Measurements from ENCODE around the gene PRKAG1. TPM values are rescaled to one million over a fixed set of nuclear protein-coding genes. Genes with fewer than 3 reads are reported as not detected.

PRKAG1 gene
- total RNA-seq, 1 experiment from 2014 or later: 51.1 TPM

- H3K36me3 ChIP-seq (replicated peaks; ENCODE audit: control insufficient read depth, insufficient read depth, low read length): peaks cover 52% of the 10 kb centered on the region
- no peak for DNase-seq
- H3K27me3 ChIP-seq (ENCODE audit: control insufficient read depth, insufficient read depth, low read length): no peaks in the 10 kb centered on the region
- no peak overlapping the region for H3K4me3 ChIP-seq (ENCODE audit: insufficient read depth, low read depth, low read length)
Measured at GRCh38 chr12:49054096-49054495, 35.5 kb upstream of the PRKAG1 start.

GRCh38 chr12:49052451-49053208 lies 34.1 kb upstream of the PRKAG1 start:
- H3K27me3 ChIP-seq (ENCODE audit: control insufficient read depth, insufficient read depth, low read length): no peaks in the 10 kb centered on the region
- no peak for DNase-seq
- H3K4me3 ChIP-seq (ENCODE audit: insufficient read depth, low read depth, low read length): no peak overlapping the region
- H3K36me3 ChIP-seq (replicated peaks; ENCODE audit: control insufficient read depth, insufficient read depth, low read length): peaks cover 66% of the 10 kb centered on the region

- no peak for DNase-seq
- Histone ChIP-seq H3K27me3 (ENCODE audit: control insufficient read depth, insufficient read depth, low read length) (no peaks in the 10 kb centered on the region), H3K36me3 (replicated peaks; ENCODE audit: control insufficient read depth, insufficient read depth, low read length) (peaks cover 70% of the 10 kb centered on the region), H3K4me3 (ENCODE audit: insufficient read depth, low read depth, low read length) (no peak overlapping the region)
Measured at GRCh38 chr12:49051777-49052438, 33.3 kb upstream of the PRKAG1 start.

DNA sequence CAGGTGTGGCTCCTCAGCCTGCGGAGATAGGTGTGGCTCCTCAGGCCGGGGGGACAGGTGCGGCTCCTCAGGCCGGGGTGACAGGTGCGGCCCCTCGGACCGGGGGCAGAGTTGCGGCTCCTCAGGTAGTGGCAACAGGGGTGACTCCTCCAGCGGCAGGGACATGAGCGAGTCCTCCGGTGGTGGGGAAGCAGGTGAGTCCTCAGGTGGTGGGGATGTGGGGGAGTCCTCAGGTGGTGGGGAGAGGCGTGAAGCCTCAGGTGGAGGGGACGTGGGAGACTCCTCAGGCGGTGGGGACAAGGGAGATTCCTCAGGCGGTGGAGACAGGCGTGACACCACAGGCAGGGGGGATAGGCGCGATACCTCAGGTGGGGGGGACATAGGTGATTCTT lies 32.8 kb upstream of the PRKAG1 start:
- no peak for DNase-seq
- Histone ChIP-seq H3K4me3 (ENCODE audit: insufficient read depth, low read depth, low read length) (no peak overlapping the region), H3K36me3 (replicated peaks; ENCODE audit: control insufficient read depth, insufficient read depth, low read length) (peaks cover 70% of the 10 kb centered on the region)

GRCh38 chr12:49050507-49051372 lies 32.2 kb upstream of the PRKAG1 start:
- H3K36me3 ChIP-seq (replicated peaks; ENCODE audit: control insufficient read depth, insufficient read depth, low read length): peaks cover 76% of the 10 kb centered on the region
- no peaks in the 10 kb centered on the region for H3K27me3 ChIP-seq (ENCODE audit: control insufficient read depth, insufficient read depth, low read length)
- H3K4me3 ChIP-seq (ENCODE audit: insufficient read depth, low read depth, low read length): no peak overlapping the region
- no peak for DNase-seq

More for the DNA sequence above, 32.8 kb upstream of the PRKAG1 start:
- no peaks in the 10 kb centered on the region for H3K27me3 ChIP-seq (ENCODE audit: control insufficient read depth, insufficient read depth, low read length)

GRCh38 chr12:49049566-49050224 lies 31.1 kb upstream of the PRKAG1 start:
- Histone ChIP-seq H3K36me3 (replicated peaks; ENCODE audit: control insufficient read depth, insufficient read depth, low read length) (peaks cover 80% of the 10 kb centered on the region), H3K4me3 (ENCODE audit: insufficient read depth, low read depth, low read length) (no peak overlapping the region), H3K27me3 (ENCODE audit: control insufficient read depth, insufficient read depth, low read length) (no peaks in the 10 kb centered on the region)
- DNase-seq: no peak

DNA sequence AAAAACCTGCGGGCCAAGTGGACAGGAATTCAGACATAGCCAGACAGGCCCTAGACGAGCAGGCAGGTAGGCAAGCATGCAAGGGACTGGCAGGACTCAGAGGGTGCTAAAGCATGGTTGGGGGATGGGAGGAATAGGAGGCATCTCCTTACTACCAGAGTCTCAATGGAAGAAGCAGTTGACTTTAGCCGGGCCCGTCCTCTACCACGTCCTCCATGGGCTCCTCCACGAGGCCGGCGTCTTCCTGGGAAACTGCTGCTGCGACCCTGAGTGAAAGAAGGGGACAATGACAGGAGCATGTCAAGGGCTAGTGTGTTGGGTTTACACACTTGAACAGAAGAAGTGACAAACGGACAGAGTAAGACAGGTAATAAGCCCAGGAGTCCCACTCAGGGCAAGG lies 30.4 kb upstream of the PRKAG1 start:
- Histone ChIP-seq H3K4me3 (ENCODE audit: insufficient read depth, low read depth, low read length) (no peak overlapping the region), H3K36me3 (replicated peaks; ENCODE audit: control insufficient read depth, insufficient read depth, low read length) (peaks cover 78% of the 10 kb centered on the region), H3K27me3 (ENCODE audit: control insufficient read depth, insufficient read depth, low read length) (no peaks in the 10 kb centered on the region)
- DNase-seq: no peak

DNA sequence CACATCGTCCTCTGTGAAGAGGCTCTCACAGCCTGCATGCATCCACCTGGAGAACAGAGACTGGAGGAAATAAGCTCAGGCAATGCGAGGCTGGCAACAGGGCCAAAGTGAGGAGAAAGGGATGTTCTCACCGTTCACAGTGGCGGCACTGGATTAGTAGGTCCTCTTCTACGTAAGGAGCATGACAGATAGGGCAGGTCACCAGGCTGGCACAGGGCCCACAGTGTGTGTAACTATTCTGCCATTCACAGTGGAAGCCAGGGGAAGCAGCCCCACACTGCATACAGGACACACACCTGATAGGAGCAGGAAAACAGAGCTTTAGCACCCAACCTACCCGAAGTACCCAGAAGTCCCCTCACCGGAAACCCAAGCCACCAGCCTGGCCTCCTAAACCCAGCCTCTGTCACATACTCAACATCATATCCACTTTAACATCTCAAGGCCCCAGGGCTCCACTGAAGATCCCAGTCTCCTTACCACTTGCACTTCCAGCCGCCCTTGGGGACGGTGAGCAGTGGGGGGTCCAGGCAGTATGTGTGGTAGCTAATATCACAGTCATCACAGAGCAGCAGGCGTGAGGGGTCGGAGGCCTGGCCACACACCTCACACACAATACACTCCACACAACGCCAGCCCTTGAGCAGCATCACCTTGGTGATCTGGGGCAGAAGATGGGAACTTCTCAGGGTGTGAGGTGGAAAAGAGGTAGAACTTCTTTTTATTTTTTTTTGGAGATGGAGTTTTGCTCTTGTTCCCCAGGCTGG lies 27.7 kb upstream of the PRKAG1 start:
- Histone ChIP-seq H3K4me3 (ENCODE audit: insufficient read depth, low read depth, low read length) (no peak overlapping the region), H3K27me3 (ENCODE audit: control insufficient read depth, insufficient read depth, low read length) (no peaks in the 10 kb centered on the region), H3K36me3 (replicated peaks; ENCODE audit: control insufficient read depth, insufficient read depth, low read length) (peaks cover 81% of the 10 kb centered on the region)
- DNase-seq: no peak

DNA sequence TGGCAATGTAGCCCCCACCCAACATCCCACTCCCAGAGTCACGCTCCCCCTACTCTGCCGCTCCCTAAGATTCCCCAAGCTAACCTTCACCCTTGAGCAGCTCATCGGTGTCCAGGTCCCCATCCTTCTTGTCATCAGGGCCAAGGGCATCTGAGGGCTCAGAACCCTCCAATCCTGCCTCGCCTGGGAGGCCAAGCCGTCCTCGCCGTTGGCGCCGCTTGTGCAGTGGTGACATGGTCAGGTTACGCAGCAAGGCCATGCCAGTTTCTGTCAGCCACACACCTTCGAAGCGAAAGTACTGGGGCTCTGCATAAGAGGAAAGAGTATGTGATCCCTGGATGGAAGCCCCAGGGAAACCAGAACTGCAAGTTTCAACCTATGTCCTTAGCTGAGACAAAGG lies 26.1 kb upstream of the PRKAG1 start:
- peaks cover 72% of the 10 kb centered on the region for H3K36me3 ChIP-seq (replicated peaks; ENCODE audit: control insufficient read depth, insufficient read depth, low read length)
- H3K4me3 ChIP-seq (ENCODE audit: insufficient read depth, low read depth, low read length): no peak overlapping the region

GRCh38 chr12:49043856-49044258 lies 25.3 kb upstream of the PRKAG1 start:
- DNase-seq: peak; percentile 95
- Histone ChIP-seq H3K27me3 (ENCODE audit: control insufficient read depth, insufficient read depth, low read length) (no peaks in the 10 kb centered on the region), H3K4me3 (ENCODE audit: insufficient read depth, low read depth, low read length) (no peak overlapping the region), H3K36me3 (replicated peaks; ENCODE audit: control insufficient read depth, insufficient read depth, low read length) (peaks cover 72% of the 10 kb centered on the region)

More for the DNA sequence above, 26.1 kb upstream of the PRKAG1 start:
- H3K27me3 ChIP-seq (ENCODE audit: control insufficient read depth, insufficient read depth, low read length): no peaks in the 10 kb centered on the region
- no peak for DNase-seq

GRCh38 chr12:49043241-49043640 lies 24.7 kb upstream of the PRKAG1 start:
- H3K27me3 ChIP-seq (ENCODE audit: control insufficient read depth, insufficient read depth, low read length): no peaks in the 10 kb centered on the region
- H3K4me3 ChIP-seq (ENCODE audit: insufficient read depth, low read depth, low read length): no peak overlapping the region
- peaks cover 70% of the 10 kb centered on the region for H3K36me3 ChIP-seq (replicated peaks; ENCODE audit: control insufficient read depth, insufficient read depth, low read length)
- no peak for DNase-seq

DNA sequence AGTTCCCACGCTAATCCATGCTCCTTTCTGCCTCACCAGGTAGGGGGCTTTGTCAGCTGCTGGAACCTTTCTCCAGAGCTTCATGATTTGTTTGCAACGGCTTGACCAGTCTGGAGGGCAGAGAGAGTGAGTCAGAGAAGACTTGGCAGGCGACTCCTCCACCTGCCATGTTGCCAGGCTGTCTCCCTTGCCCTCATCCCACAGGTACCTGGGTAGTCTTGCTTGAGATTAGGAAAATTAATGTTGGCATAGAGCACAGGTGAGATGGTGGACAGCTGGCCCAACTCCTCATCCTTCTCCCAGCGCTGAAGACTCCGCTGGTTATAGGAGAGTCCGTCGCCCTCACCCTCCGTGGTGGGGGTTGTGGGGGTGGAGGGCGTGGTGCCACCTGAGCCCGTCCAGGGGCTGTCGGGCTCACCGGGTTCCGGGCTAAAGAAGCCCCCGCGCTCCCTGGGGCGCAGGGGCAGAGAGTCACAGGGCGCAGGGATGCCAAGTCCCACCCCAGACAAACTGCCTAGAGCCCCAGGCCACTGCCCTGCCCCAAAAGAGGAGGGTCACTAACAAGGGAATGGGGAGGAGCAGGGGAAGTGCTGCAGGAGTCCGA lies 23.4 kb upstream of the PRKAG1 start:
- no peak for DNase-seq
- no peaks in the 10 kb centered on the region for H3K27me3 ChIP-seq (ENCODE audit: control insufficient read depth, insufficient read depth, low read length)
- peaks cover 73% of the 10 kb centered on the region for H3K36me3 ChIP-seq (replicated peaks; ENCODE audit: control insufficient read depth, insufficient read depth, low read length)
- H3K4me3 ChIP-seq (ENCODE audit: insufficient read depth, low read depth, low read length): no peak overlapping the region

DNA sequence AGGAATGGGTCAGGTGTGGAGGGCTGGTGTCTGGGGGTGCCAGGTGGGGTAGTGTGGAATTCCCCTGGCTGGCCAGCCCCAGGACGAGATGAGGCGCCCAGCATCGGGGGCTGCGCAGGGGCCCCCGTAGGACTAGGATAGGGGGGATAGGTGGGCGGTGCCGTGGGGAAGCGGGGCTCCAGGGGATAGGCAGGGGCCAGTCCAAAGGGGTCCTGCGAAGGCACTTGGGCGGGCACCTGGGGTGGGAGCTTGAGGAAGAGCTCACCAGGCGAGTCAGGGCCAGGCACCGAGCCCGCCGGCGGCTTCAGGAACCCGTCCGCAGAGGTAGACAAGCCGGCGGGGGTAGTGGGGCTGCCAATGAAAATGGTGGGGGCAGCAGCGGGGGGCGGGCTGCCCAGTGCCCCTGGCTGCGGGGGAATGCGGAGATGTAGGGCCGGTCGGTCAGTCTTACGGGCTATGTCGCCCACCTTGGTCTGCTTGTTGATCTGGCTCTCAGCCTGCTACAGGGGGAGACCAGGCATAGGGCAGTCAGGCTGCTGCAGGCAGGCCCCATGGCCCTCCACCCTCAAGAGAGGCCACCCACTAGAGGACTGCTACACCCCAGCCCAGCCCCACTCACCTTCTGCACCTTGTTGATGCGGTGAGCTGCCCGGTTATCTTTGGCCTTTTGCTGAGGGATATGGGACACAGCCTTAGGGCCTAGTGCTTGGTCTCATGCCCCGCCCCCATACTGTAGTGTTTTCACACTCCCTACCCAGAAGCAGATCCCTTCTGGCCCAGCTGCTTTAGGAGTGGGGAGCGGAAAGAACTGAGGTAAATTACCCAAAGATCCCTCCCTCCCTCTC lies 22.7 kb upstream of the PRKAG1 start:
- Histone ChIP-seq H3K27me3 (ENCODE audit: control insufficient read depth, insufficient read depth, low read length) (no peaks in the 10 kb centered on the region), H3K36me3 (replicated peaks; ENCODE audit: control insufficient read depth, insufficient read depth, low read length) (peaks cover 75% of the 10 kb centered on the region), H3K4me3 (ENCODE audit: insufficient read depth, low read depth, low read length) (no peak overlapping the region)
- DNase-seq: peak; percentile 62
